Liver (tissue), 9 donors: ENCODE data around the gene HMGA1. TPM values are rescaled to one million over a fixed set of nuclear protein-coding genes. Genes with fewer than 3 reads are reported as not detected.
A peak's percentile ranks its signal among the peaks of the same experiment; 100 is the strongest.

Experiments
- DNase-seq: peaks from one replicate; pipeline ENCODE4 v3.0.0-alpha.2; 2017; ENCODE audit warnings: low spot score
- H3K27ac ChIP-seq, 2 donors: one replicate each; pipeline ENCODE4 v1.7.0; 2013; ENCODE audit warnings: inconsistent platforms in 2 of 2, low read length in 2 of 2, control low read depth in 1 of 2, low read depth in 1 of 2, mild to moderate bottlenecking in 1 of 2
- H3K27me3 ChIP-seq, 4 donors: one replicate each; pipeline versions ENCODE4 v1.6.1 to v1.7.0; 2013; ENCODE audit warnings: low read length in 3 of 4, inconsistent platforms in 1 of 4, mild to moderate bottlenecking in 1 of 4, moderate library complexity in 1 of 4; ENCODE audit not compliant: control insufficient read depth in 4 of 4, insufficient read depth in 4 of 4
- H3K36me3 ChIP-seq, 4 donors: one replicate each; pipeline versions ENCODE4 v1.6.1 to v1.7.0; 2013; ENCODE audit warnings: low read length in 3 of 4, mild to moderate bottlenecking in 3 of 4, low read depth in 1 of 4, moderate library complexity in 1 of 4; ENCODE audit not compliant: control insufficient read depth in 4 of 4, insufficient read depth in 3 of 4
- H3K4me1 ChIP-seq, 4 donors: one replicate each; pipeline versions ENCODE4 v1.6.1 to v1.7.0; 2013; ENCODE audit warnings: low read length in 3 of 4, mild to moderate bottlenecking in 3 of 4, moderate library complexity in 1 of 4; ENCODE audit not compliant: control insufficient read depth in 4 of 4, insufficient read depth in 4 of 4
- H3K4me3 ChIP-seq, 3 donors: one replicate each; pipeline versions ENCODE4 v1.6.1 to v1.7.0; 2013; ENCODE audit warnings: low read length in 3 of 3, control low read depth in 1 of 3, low read depth in 1 of 3, mild to moderate bottlenecking in 1 of 3
- H3K9ac ChIP-seq, 2 donors: one replicate each; pipeline ENCODE4 v1.7.0; 2013; ENCODE audit warnings: low read length in 2 of 2, mild to moderate bottlenecking in 2 of 2, moderate library complexity in 2 of 2, control low read depth in 1 of 2, low read depth in 1 of 2
- H3K9me3 ChIP-seq, 4 donors: one replicate each; pipeline versions ENCODE4 v1.6.1 to v1.7.0; 2013; ENCODE audit warnings: low read length in 3 of 4; ENCODE audit not compliant: control insufficient read depth in 4 of 4
- ATF3 ChIP-seq: IDR thresholded peaks from 2 replicates; pipeline ENCODE4 v1.6.1; 2016; ENCODE audit warnings: antibody characterized with exemption
- EGR1 ChIP-seq, 2 donors: IDR thresholded peaks; 2 replicates each; pipeline ENCODE4 v1.6.1; 2016 to 2018; ENCODE audit warnings: antibody characterized with exemption in 2 of 2, low read depth in 2 of 2
- FOXA1 ChIP-seq: IDR thresholded peaks from 2 replicates; pipeline ENCODE4 v1.6.1; 2016; ENCODE audit warnings: antibody characterized with exemption
- FOXA2 ChIP-seq: IDR thresholded peaks from 2 replicates; pipeline ENCODE4 v1.6.1; 2016; ENCODE audit warnings: antibody characterized with exemption
- HNF4A ChIP-seq, 2 donors: conservative IDR thresholded peaks; 2 replicates each; pipeline ENCODE4 v1.6.1; 2016; ENCODE audit warnings: antibody characterized with exemption in 2 of 2, mild to moderate bottlenecking in 2 of 2
- HNF4G ChIP-seq: IDR thresholded peaks from 2 replicates; pipeline ENCODE4 v1.6.1; 2016; ENCODE audit warnings: antibody characterized with exemption
- JUND ChIP-seq, 2 donors: IDR thresholded peaks; 2 replicates each; pipeline ENCODE4 v1.6.1; 2016; ENCODE audit warnings: antibody characterized with exemption in 2 of 2
- MAX ChIP-seq: IDR thresholded peaks from 2 replicates; pipeline ENCODE4 v1.6.1; 2016; ENCODE audit warnings: antibody characterized with exemption
- NR2F2 ChIP-seq: IDR thresholded peaks from 2 replicates; pipeline ENCODE4 v1.6.1; 2016; ENCODE audit warnings: antibody characterized with exemption
- RAD21 ChIP-seq, 2 donors: IDR thresholded peaks; 2 replicates each; pipeline ENCODE4 v1.6.1; 2016; ENCODE audit warnings: antibody characterized with exemption in 2 of 2, mild to moderate bottlenecking in 2 of 2
- RXRA ChIP-seq, 2 donors: IDR thresholded peaks; 2 replicates each; pipeline ENCODE4 v1.6.1; 2017 to 2018; ENCODE audit warnings: antibody characterized with exemption in 2 of 2, mild to moderate bottlenecking in 1 of 2
- SP1 ChIP-seq: IDR thresholded peaks from 2 replicates; pipeline ENCODE4 v1.6.1; 2018; ENCODE audit warnings: antibody characterized with exemption, mild to moderate bottlenecking
- TAF1 ChIP-seq: conservative IDR thresholded peaks from 2 replicates; pipeline ENCODE4 v1.6.1; 2016; ENCODE audit warnings: antibody characterized with exemption, mild to moderate bottlenecking
- YY1 ChIP-seq: IDR thresholded peaks from 2 replicates; pipeline ENCODE4 v1.6.1; 2016; ENCODE audit warnings: antibody characterized with exemption, mild to moderate bottlenecking
- whole genome bisulfite sequencing: extraction: QIAGEN DNeasy Blood & Tissue Kit; methylation state at CpG from one replicate; pipeline ENCODE4 v1.1.7; 2013; 5-methylcytosine and 5-hydroxymethylcytosine counted together
- polyA plus RNA-seq, 2 donors: library from polyadenylated mRNA; stranded (reverse) in 1 of 2; unstranded in 1 of 2; fragments of 200-250 nt in 1 of 2; fragments of >200 nt in 1 of 2; fragmentation: Nextera tagmentation in 1 of 2; extraction: Ambion mirVana in 1 of 2; gene quantifications; one replicate each; pipeline versions ENCODE4 v1.2.1 to v1.2.3, GENCODE V29; 2013 to 2015
- total RNA-seq, 2 donors: library from RNA; depleted of rRNA; stranded (reverse); fragments of >200 nt; gene quantifications; one replicate each; pipeline ENCODE4 v1.2.3, GENCODE V29; 2014
- TF ChIP-seq, protein P1 (sequence below): fragments of 150-350 bp; IDR thresholded peaks from 2 replicates; pipeline ENCODE4 v1.5.1; 2017; ENCODE audit warnings: improper control_type of control experiment, low read depth, low read length; ENCODE audit not compliant: missing input control
- TF ChIP-seq, protein P2 (sequence below): IDR thresholded peaks from 2 replicates; pipeline ENCODE4 v1.6.1; 2016; ENCODE audit warnings: antibody characterized with exemption
- TF ChIP-seq, protein P3 (sequence below): IDR thresholded peaks from 2 replicates; pipeline ENCODE4 v1.6.1; 2016; ENCODE audit warnings: antibody characterized with exemption, mild to moderate bottlenecking
- donor health status: healthy.
- donor health status: healthy.
- donor health status: healthy.
- donor health status: healthy.
- donor health status: healthy.

The HMGA1 gene
- total and polyA plus RNA-seq, 4 donors: 4.2 to 118 (median 8.5) TPM

DNA sequence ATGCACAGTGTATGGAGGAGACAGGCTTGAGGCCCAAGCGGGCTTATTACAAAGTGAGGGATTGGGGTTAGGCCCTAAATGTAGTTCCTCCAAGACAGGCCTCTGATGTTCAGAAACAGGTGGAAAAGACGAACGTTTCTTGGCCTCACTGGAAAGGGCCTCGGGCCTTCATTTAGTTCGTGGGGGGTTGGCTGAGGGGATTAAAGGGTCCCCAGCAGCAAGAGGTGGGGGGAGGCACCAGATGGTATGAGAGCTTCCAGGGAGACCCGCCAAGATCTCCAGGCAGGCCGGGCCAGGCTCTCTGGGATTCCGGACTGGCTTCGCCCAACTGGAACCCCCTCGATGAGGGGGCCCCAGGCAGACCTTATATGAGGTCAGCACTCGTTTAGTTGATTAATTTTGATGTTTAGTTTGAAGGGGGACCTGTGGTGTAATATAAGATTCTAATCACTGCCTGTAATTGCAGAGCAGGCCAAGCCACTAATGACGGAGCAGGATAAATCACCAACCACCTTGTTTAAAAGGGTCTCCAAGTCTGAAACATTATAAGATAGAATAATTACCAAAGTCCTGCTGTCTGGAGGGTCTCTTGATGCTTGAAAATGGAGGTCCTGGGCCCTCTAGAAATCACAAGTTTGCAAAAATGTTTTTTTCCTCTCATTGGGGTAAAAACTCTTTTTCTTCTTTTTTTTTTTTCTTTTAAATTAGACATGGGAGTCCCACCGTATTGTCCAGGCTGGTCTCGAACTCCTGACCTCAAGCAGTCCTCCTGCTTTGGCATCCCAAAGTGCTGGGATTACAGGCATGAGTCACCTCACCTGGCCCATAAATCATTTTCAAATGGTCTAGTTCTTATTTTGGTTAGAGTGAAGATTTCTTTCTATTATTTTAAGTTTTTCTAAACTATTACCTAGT, 2.2 kb downstream of the HMGA1 start:
- peaks cover 0 to 17% (median 6%) of the 10 kb centered on the region in 4 donors for H3K36me3 ChIP-seq
- no peak for DNase-seq
- H3K27ac ChIP-seq: no peak overlapping the region
- no peak overlapping the region for H3K9ac ChIP-seq
- WGBS: 86% methylated on average over 14 of the region's 14 CpGs
- no peaks in the 10 kb centered on the region for H3K9me3 ChIP-seq
- TF ChIP-seq HNF4A (conservative IDR thresholded peaks at IDR 0.05) (no peak), SP1 (no peak), ATF3 (no peak), YY1 (no peak), HNF4G (no peak), RAD21 (IDR thresholded peaks at IDR 0.05) (no peak)
- TF ChIP-seq, protein P1, sequence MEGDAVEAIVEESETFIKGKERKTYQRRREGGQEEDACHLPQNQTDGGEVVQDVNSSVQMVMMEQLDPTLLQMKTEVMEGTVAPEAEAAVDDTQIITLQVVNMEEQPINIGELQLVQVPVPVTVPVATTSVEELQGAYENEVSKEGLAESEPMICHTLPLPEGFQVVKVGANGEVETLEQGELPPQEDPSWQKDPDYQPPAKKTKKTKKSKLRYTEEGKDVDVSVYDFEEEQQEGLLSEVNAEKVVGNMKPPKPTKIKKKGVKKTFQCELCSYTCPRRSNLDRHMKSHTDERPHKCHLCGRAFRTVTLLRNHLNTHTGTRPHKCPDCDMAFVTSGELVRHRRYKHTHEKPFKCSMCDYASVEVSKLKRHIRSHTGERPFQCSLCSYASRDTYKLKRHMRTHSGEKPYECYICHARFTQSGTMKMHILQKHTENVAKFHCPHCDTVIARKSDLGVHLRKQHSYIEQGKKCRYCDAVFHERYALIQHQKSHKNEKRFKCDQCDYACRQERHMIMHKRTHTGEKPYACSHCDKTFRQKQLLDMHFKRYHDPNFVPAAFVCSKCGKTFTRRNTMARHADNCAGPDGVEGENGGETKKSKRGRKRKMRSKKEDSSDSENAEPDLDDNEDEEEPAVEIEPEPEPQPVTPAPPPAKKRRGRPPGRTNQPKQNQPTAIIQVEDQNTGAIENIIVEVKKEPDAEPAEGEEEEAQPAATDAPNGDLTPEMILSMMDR: no peak
- TF ChIP-seq, protein P2, sequence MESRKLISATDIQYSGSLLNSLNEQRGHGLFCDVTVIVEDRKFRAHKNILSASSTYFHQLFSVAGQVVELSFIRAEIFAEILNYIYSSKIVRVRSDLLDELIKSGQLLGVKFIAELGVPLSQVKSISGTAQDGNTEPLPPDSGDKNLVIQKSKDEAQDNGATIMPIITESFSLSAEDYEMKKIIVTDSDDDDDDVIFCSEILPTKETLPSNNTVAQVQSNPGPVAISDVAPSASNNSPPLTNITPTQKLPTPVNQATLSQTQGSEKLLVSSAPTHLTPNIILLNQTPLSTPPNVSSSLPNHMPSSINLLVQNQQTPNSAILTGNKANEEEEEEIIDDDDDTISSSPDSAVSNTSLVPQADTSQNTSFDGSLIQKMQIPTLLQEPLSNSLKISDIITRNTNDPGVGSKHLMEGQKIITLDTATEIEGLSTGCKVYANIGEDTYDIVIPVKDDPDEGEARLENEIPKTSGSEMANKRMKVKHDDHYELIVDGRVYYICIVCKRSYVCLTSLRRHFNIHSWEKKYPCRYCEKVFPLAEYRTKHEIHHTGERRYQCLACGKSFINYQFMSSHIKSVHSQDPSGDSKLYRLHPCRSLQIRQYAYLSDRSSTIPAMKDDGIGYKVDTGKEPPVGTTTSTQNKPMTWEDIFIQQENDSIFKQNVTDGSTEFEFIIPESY: no peak
- peaks cover 0 to 11% (median 7%) of the 10 kb centered on the region in 4 donors for H3K4me1 ChIP-seq
- H3K27me3 ChIP-seq: no peaks in the 10 kb centered on the region
- peak overlapping the region in 1 of 3 donors; percentile 79 for H3K4me3 ChIP-seq

GRCh38 chr6:34239500-34239825, 2.8 kb downstream of the HMGA1 start:
- Histone ChIP-seq H3K9me3 (no peaks in the 10 kb centered on the region), H3K27ac (no peak overlapping the region), H3K27me3 (no peaks in the 10 kb centered on the region), H3K4me1 (peaks cover 0 to 12% (median 9%) of the 10 kb centered on the region in 4 donors), H3K4me3 (no peak overlapping the region), H3K36me3 (peaks cover 0 to 17% (median 6%) of the 10 kb centered on the region in 4 donors), H3K9ac (no peak overlapping the region)
- DNase-seq: no peak
- 94% methylated on average over 3 of the region's 3 CpGs for WGBS
- no peak for TF ChIP-seq FOXA2
- no peak for TF ChIP-seq NR2F2
- TF ChIP-seq ATF3: no peak
- no peak for TF ChIP-seq HNF4G
- TF ChIP-seq, protein P2: no peak
- no peak for TF ChIP-seq EGR1 (IDR thresholded peaks at IDR 0.05; ENCODE audit: low read depth in 2 of 2)
- TF ChIP-seq, protein P1: no peak
- no peak for TF ChIP-seq JUND (IDR thresholded peaks at IDR 0.05)
- TF ChIP-seq RXRA (IDR thresholded peaks at IDR 0.05): no peak
- TF ChIP-seq TAF1: no peak
- TF ChIP-seq RAD21 (IDR thresholded peaks at IDR 0.05): no peak
- TF ChIP-seq MAX: no peak
- no peak for TF ChIP-seq HNF4A (conservative IDR thresholded peaks at IDR 0.05)
- no peak for TF ChIP-seq YY1
- TF ChIP-seq, protein P3, sequence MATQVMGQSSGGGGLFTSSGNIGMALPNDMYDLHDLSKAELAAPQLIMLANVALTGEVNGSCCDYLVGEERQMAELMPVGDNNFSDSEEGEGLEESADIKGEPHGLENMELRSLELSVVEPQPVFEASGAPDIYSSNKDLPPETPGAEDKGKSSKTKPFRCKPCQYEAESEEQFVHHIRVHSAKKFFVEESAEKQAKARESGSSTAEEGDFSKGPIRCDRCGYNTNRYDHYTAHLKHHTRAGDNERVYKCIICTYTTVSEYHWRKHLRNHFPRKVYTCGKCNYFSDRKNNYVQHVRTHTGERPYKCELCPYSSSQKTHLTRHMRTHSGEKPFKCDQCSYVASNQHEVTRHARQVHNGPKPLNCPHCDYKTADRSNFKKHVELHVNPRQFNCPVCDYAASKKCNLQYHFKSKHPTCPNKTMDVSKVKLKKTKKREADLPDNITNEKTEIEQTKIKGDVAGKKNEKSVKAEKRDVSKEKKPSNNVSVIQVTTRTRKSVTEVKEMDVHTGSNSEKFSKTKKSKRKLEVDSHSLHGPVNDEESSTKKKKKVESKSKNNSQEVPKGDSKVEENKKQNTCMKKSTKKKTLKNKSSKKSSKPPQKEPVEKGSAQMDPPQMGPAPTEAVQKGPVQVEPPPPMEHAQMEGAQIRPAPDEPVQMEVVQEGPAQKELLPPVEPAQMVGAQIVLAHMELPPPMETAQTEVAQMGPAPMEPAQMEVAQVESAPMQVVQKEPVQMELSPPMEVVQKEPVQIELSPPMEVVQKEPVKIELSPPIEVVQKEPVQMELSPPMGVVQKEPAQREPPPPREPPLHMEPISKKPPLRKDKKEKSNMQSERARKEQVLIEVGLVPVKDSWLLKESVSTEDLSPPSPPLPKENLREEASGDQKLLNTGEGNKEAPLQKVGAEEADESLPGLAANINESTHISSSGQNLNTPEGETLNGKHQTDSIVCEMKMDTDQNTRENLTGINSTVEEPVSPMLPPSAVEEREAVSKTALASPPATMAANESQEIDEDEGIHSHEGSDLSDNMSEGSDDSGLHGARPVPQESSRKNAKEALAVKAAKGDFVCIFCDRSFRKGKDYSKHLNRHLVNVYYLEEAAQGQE: no peak
- TF ChIP-seq SP1: no peak
- no peak for TF ChIP-seq FOXA1
